Thyroid gland (tissue), 4 donors: ENCODE measurements around the gene BBS7. TPM values are rescaled to one million over a fixed set of nuclear protein-coding genes. Genes with fewer than 3 reads are reported as not detected.

Experiments used
- DNase-seq, 2 donors: peaks; one replicate each; pipeline ENCODE4 v3.0.0-alpha.2; 2019
- H3K27ac ChIP-seq, 3 donors: fragments of 200-600 bp; sonication (generic); 1 replicate in 2 of 3; 2 replicates in 1 of 3; pipeline ENCODE4 v1.5.1; 2016 to 2019; ENCODE audit warnings: mild to moderate bottlenecking in 1 of 3, moderate library complexity in 1 of 3
- H3K27me3 ChIP-seq: fragments of 200-600 bp; sonication (generic); one replicate; pipeline ENCODE4 v1.5.1; 2019
- H3K36me3 ChIP-seq, 2 donors: fragments of 200-600 bp; sonication (generic); one replicate each; pipeline ENCODE4 v1.5.1; 2016 to 2019
- H3K4me1 ChIP-seq, 2 donors: fragments of 200-600 bp; sonication (generic); one replicate each; pipeline ENCODE4 v1.5.1; 2017 to 2019
- H3K4me3 ChIP-seq, 3 donors: fragments of 200-600 bp; sonication (generic); replicated peaks in 1 of 3; 1 replicate in 2 of 3; 2 replicates in 1 of 3; pipeline ENCODE4 v1.5.1; 2016; ENCODE audit warnings: mild to moderate bottlenecking in 1 of 3
- H3K9me3 ChIP-seq: fragments of 200-600 bp; sonication (generic); one replicate; pipeline ENCODE4 v1.5.1; 2017
- POLR2A ChIP-seq, 2 donors: fragments of 450-650 bp; IDR thresholded peaks; one replicate each; pipeline ENCODE4 v1.6.1; 2017; ENCODE audit warnings: antibody characterized with exemption in 2 of 2, mild to moderate bottlenecking in 2 of 2, moderate library complexity in 1 of 2
- WGBS, 2 donors: methylation state at CpG; one replicate each; pipeline ENCODE4 v1.1.5; 2017; 5-methylcytosine and 5-hydroxymethylcytosine counted together
- intact Hi-C: fragments of 100-400 bp; cut with DNase I; formaldehyde crosslinking; loops from one replicate; pipeline ENCODE4 v1.15.1; 2023
- total RNA-seq, 4 donors: library from RNA; depleted of rRNA; stranded (reverse); fragments of >200 nt; gene quantifications; one replicate each; pipeline ENCODE4 v1.2.3, GENCODE V29; 2016
- TF ChIP-seq, protein P1 (sequence below), 6 experiments: fragments of 200-600 bp in 3 of 6; fragments of 450-650 bp in 3 of 6; sonication (generic) in 3 of 6; IDR thresholded peaks; one replicate each; pipeline ENCODE4 v1.5.1; 2016 to 2019; ENCODE audit warnings: antibody characterized with exemption in 6 of 6, mild to moderate bottlenecking in 2 of 6, inconsistent platforms in 1 of 6, moderate library complexity in 1 of 6

BBS7 gene
- total RNA-seq, 4 donors from 2014 or later = 15.0 to 34.1 (median 24.5) TPM

DNA sequence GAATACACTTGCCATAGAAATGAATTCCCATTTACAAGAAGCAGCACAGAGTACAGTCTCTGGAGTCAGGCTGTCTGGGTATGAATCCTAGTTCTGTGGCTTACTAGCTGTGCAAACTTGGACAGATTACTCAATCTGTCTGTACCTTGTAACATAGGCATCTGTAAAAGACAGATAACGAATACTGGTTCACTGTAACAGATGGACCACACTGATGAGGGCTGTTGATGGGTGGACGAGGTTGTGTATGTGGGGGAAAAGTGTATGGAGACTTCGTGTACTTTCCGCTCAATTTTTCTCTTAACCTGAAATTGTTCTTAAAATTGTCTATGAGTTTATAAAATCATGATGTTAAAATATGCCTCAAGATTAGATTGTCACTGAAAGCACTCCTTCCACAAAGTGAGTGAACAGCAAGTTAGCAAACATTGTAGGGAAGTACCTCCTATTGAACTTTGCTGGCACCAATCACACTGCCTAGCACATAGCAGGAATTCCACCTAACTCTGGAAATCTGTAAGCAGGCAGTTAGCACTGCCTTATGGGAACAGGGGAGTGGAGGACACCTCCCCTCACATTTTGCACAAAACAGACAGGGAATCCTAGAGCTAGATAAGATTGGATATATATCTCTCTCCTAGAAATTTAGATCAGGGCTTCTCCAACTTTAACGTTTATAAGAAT lies 75.6 kb downstream of the BBS7 start:
- no peaks in the 10 kb centered on the region for H3K27me3 ChIP-seq
- H3K9me3 ChIP-seq = no peaks in the 10 kb centered on the region
- no peak for TF ChIP-seq POLR2A (IDR thresholded peaks at IDR 0.05)
- TF ChIP-seq, protein P1, sequence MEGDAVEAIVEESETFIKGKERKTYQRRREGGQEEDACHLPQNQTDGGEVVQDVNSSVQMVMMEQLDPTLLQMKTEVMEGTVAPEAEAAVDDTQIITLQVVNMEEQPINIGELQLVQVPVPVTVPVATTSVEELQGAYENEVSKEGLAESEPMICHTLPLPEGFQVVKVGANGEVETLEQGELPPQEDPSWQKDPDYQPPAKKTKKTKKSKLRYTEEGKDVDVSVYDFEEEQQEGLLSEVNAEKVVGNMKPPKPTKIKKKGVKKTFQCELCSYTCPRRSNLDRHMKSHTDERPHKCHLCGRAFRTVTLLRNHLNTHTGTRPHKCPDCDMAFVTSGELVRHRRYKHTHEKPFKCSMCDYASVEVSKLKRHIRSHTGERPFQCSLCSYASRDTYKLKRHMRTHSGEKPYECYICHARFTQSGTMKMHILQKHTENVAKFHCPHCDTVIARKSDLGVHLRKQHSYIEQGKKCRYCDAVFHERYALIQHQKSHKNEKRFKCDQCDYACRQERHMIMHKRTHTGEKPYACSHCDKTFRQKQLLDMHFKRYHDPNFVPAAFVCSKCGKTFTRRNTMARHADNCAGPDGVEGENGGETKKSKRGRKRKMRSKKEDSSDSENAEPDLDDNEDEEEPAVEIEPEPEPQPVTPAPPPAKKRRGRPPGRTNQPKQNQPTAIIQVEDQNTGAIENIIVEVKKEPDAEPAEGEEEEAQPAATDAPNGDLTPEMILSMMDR (IDR thresholded peaks at IDR 0.05) = no peak
- H3K4me1 ChIP-seq = no peaks in the 10 kb centered on the region
- H3K27ac ChIP-seq = no peak overlapping the region
- no peak overlapping the region for H3K4me3 ChIP-seq
- intact Hi-C loops = no loop called here
- no peaks in the 10 kb centered on the region for H3K36me3 ChIP-seq
- 66 to 76% methylated on average over 5 of the region's 5 CpGs for WGBS, 2 donors
- DNase-seq = no peak

DNA sequence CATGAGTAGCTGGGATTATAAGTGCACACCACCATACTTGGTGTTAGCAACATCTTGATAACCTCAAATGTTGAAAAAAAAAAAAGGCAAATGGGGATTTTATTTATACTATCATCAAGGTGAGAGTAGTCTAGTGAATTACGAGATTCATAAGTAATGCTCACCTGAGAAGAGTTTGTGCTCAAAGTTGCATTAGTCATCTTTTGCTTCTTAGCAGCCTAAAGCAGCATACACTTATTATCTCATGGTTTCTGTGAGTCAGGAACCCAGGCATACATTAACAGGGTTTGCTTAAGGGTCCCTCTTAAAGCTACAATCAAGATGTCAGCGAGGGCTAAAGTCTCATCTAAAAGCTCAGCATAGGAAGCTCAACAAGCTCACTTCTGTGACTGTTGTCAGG lies 77.3 kb downstream of the BBS7 start:
- Histone ChIP-seq H3K4me1 (no peaks in the 10 kb centered on the region), H3K4me3 (no peak overlapping the region), H3K9me3 (no peaks in the 10 kb centered on the region), H3K27ac (no peak overlapping the region), H3K36me3 (no peaks in the 10 kb centered on the region), H3K27me3 (no peaks in the 10 kb centered on the region)
- TF ChIP-seq POLR2A (IDR thresholded peaks at IDR 0.05) = no peak
- TF ChIP-seq, protein P1 (IDR thresholded peaks at IDR 0.05) = no peak
- intact Hi-C loops = no loop called here
- no peak for DNase-seq
- WGBS, 2 donors = 73 to 77% methylated on average over 2 of the region's 2 CpGs

DNA sequence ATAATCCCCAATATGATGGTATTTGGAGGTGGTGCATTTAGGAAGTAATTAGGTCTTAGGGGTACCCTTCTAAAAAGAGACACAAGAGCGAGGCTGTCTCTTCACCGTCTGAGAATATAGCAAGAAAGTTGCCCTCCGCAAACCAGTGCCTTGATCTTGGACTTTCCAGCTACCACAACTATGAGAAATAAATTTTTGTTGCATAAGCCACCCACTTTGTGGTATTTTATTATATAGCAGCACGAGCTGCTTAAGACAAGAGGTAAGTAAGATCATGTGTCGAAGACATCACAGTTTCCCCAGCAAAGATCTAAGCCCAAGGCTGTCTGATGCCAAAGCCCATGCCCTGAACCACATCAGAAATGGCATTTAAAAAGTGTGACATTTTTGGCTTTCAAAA lies 78.8 kb downstream of the BBS7 start:
- Histone ChIP-seq H3K4me3 (no peak overlapping the region), H3K9me3 (no peaks in the 10 kb centered on the region), H3K27ac (no peak overlapping the region), H3K36me3 (no peaks in the 10 kb centered on the region), H3K4me1 (no peaks in the 10 kb centered on the region), H3K27me3 (no peaks in the 10 kb centered on the region)
- intact Hi-C loops = no loop called here
- no peak for DNase-seq
- TF ChIP-seq, protein P1 (IDR thresholded peaks at IDR 0.05) = no peak
- no peak for TF ChIP-seq POLR2A (IDR thresholded peaks at IDR 0.05)
- 92% methylated on average over 5 of the region's 5 CpGs for WGBS, 2 donors

DNA sequence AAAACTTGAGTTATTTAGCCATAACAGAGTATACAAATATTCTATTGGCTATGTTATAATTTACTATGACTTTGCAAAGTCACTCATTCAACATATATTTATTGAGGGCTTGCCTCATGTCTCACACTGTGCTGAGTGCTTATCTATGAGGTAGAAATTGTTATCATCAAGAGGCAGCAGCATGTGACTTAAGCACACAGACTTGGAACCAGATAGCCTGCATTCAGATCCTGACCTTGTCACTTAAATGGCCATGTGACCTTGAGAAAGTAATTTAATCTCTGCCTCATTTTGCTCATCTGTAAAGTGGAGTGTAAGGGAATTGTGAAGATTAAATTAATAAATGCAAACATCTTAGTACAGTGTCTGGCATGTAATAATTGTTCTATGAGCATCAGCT lies 79.3 kb downstream of the BBS7 start:
- intact Hi-C loops = no loop called here
- TF ChIP-seq, protein P1 (IDR thresholded peaks at IDR 0.05) = no peak
- TF ChIP-seq POLR2A (IDR thresholded peaks at IDR 0.05) = no peak
- H3K4me3 ChIP-seq = no peak overlapping the region
- no peak overlapping the region for H3K27ac ChIP-seq
- H3K27me3 ChIP-seq = no peaks in the 10 kb centered on the region
- no peak for DNase-seq
- H3K36me3 ChIP-seq = no peaks in the 10 kb centered on the region
- no peaks in the 10 kb centered on the region for H3K4me1 ChIP-seq
- H3K9me3 ChIP-seq = no peaks in the 10 kb centered on the region

DNA sequence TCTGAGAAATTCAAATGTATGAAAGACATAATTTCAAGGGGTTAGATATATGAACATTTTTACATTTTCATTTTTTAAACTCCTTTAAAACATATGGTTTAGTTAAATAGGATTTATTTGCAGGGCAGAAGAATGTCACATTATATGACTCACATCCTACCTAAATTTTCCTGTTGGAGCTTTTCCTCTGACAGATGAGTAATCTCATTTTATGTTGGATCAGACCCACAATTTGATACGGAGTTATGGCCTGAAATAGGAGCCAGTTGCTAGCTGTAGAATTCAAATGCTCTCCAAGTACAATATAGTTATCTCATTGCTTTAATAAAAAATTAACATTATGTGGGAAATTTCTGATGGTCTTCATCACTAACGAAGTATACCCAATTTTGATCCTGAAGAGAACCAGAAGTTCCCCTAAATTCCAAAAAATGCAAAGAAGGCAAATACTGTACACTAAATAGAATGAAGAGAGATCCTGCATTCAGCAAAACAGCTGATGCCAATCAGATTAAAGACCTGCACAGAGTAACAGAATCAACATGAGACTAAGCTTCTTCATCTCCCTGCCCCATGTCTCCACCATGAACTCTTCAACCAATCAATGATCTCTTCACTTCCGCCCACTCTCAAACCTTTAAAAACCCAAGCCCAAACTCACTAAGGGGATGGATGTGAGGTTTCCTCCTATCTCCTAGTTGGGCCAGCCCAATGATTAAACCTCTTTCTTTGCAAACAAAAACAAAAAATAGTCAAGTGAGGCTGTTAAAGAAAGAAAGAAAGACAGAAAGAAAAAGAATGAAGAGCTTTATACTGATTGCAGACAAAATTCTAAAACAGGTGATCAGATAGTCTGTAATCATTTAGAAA lies 80.1 kb downstream of the BBS7 start:
- H3K27ac ChIP-seq = no peak overlapping the region
- no peaks in the 10 kb centered on the region for H3K4me1 ChIP-seq
- WGBS, 2 donors = 80 to 83% methylated on average over 3 of the region's 3 CpGs
- no peaks in the 10 kb centered on the region for H3K9me3 ChIP-seq
- no peaks in the 10 kb centered on the region for H3K36me3 ChIP-seq
- TF ChIP-seq POLR2A (IDR thresholded peaks at IDR 0.05) = no peak
- TF ChIP-seq, protein P1 (IDR thresholded peaks at IDR 0.05) = no peak
- no peaks in the 10 kb centered on the region for H3K27me3 ChIP-seq
- no peak for DNase-seq
- no peak overlapping the region for H3K4me3 ChIP-seq
- intact Hi-C loops = no loop called here
